GM08714 (cell line): Measurements from ENCODE around the gene CMTM7.

ENCODE experiments used
- H3K4me3 ChIP-seq: fragments of 200-500 bp; sonication (Bioruptor generic); 2 replicates; pipeline ENCODE4 v1.5.1; 2014; ENCODE audit warnings: mild to moderate bottlenecking, low read length, inconsistent platforms
- ZNF274 ChIP-seq: IDR thresholded peaks from 2 replicates; pipeline ENCODE4 v1.6.1; 2012; ENCODE audit warnings: mild to moderate bottlenecking, low read depth, low read length

Gene CMTM7

DNA sequence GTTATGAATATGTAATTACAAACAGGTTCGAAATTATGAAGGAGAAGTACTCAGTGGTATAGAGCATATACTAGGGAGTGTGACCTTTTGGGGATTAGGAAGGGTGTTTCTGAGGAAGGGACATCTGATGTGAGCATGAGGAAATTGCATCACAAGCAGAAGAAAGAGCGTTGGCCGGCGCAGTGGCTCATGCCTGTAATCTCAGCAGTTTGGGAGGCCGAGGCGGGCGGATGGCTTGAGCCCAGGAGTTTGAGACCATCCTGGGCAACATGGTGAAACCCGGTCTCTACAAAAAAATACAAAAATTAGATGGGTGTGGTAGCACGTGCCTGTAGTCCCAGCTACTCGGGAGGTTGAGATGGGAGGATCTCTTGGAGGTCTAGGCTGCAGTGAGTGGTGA is 6.9 kb downstream of the CMTM7 start:
- TF ChIP-seq ZNF274 = no peak
- H3K4me3 ChIP-seq = no peak overlapping the region

- no peak for TF ChIP-seq ZNF274
- no peak overlapping the region for H3K4me3 ChIP-seq
Measured at GRCh38 chr3:32399030-32399620, 7.5 kb downstream of the CMTM7 start.

GRCh38 chr3:32401126-32401525 is 9.5 kb downstream of the CMTM7 start:
- peak overlapping the region; percentile 47; the same call in 1 of the 2 replicates for H3K4me3 ChIP-seq
- TF ChIP-seq ZNF274 = no peak

DNA sequence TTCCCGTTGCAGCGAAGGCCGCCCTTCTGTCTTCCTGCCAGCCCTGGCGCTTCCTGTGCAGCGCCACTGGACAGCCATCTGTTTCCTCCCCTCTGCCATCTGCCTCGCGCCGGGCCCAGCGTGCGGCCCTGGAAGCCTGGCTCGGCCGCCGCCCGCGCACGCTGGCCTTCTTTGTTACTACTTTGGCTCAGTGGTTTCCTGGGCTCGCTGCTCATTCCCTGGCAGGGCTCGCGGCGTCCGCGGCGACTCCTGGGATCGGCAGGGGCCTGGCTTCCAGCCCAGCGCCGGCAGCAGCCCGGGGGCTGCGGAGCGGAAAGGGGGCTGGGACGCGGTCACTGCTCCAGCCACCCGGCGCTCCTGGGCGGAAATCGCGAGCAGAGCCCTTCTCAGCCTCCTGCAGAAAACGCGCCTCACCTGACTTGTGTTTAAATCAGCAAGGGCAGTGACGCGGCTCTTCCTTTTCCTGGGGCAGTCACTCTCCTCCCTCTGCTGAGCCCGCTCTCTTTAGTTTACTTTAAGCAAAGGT is 10.0 kb downstream of the CMTM7 start:
- peak overlapping the region; percentile 47; the same call in 1 of the 2 replicates for H3K4me3 ChIP-seq
- no peak for TF ChIP-seq ZNF274

DNA sequence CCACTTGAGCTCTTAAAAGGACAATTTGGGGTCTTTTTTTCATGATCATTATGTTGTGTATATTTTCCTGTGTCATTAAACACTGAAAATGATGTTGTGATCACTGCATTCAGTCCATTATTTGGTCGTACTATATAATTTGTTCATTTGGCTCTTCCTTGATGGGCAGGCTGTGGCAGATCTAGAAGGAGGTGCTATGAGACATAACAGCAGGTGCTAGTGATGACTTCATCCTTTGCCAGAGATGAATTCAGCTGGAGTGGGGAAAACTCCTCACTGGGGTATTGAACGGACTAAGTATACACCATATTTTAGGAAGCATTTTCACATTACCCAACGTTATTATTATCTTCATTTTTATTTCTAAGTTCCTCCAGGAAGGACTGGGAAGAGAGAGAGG is 12.0 kb downstream of the CMTM7 start:
- no peak overlapping the region for H3K4me3 ChIP-seq
- TF ChIP-seq ZNF274 = no peak

GRCh38 chr3:32404714-32405113 is 13.1 kb downstream of the CMTM7 start:
- no peak overlapping the region for H3K4me3 ChIP-seq
- TF ChIP-seq ZNF274 = no peak

GRCh38 chr3:32405155-32405554 is 13.5 kb downstream of the CMTM7 start:
- TF ChIP-seq ZNF274 = no peak
- no peak overlapping the region for H3K4me3 ChIP-seq

DNA sequence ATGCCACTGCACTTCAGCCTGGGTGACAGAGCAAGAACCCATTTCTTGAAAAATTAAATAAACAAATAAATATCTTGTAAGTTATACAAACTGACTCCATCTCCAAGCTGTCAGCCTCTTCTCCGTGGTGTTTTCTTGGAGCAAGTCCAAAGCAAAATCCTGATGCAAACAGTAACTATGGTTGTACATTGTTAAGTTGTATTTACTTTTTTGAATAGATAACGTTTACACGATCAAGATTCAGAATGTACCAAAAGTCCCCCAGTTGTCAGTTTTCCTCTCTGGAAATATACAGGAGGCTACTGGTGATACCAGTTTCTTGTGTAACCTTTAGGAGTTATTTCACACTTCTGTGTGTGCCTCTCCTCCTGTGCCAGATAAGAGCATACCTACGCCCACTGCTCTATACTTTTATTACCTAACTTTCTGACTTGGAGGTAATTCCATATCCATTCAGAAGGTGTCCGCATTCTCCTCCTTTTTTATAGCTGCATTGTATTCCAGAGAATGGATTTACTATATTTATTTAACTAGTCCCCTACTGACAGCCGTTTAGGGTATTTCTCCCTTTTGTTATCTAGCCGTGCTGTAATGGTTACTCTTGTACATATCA is 14.2 kb downstream of the CMTM7 start:
- TF ChIP-seq ZNF274 = no peak
- no peak overlapping the region for H3K4me3 ChIP-seq

DNA sequence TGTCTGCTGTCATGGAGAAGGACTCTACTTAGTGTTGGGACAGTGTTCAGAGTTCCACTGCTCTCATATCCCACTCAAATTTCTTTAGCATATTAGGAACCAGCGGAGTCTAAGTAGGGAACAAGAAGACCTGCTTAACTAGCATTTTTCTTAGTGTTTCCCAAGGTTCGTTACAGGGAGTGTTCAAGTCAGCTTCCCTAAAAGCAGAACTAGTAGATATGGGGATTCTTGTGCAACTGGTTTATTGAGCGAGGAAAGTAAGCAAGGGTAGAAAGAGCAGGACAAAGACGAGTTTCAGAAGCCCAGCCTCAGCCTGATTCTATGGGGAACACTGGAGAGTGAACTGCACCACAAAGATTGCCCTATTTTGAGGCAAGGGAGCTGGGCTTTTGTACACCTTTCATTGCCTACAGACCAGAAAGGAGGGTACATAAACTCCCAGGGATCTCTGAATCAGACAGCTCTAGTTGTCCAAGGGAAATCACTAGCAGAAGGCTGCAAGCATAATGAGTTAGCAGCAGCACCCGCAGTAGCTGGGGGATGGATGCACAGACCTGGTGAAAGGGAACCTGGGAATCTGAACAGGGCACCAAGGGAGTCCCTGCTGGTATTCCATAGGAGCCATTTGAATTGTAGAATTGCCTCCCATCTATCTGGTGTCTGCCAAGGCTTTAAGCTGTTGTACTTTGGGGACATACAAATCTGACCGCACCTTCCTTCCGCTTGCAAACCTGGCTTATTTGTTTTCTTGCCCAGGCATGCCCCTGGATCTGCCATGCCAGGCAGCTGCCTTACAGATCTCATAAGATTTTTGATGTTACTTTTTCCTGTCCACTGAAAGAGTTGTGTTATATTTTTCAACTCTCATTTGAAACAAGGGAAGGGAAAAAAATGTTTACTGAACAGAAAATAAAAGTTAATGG is 15.1 kb downstream of the CMTM7 start:
- H3K4me3 ChIP-seq = no peak overlapping the region
- TF ChIP-seq ZNF274 = no peak

GRCh38 chr3:32410367-32411246 is 19.0 kb downstream of the CMTM7 start:
- no peak overlapping the region for H3K4me3 ChIP-seq

GRCh38 chr3:32411442-32411841 is 19.8 kb downstream of the CMTM7 start:
- TF ChIP-seq ZNF274 = no peak
- H3K4me3 ChIP-seq = no peak overlapping the region

More at GRCh38 chr3:32410367-32411246, 19.0 kb downstream of the CMTM7 start:
- no peak for TF ChIP-seq ZNF274

GRCh38 chr3:32412887-32413286 is 21.2 kb downstream of the CMTM7 start:
- H3K4me3 ChIP-seq = no peak overlapping the region
- TF ChIP-seq ZNF274 = no peak

GRCh38 chr3:32413845-32414521 is 22.3 kb downstream of the CMTM7 start:
- no peak for TF ChIP-seq ZNF274
- H3K4me3 ChIP-seq = no peak overlapping the region
